Upper lobe of left lung (tissue), 4 donors: ENCODE results near the gene SEC14L5.

Experiments
- CTCF ChIP-seq, 6 experiments: fragments of 450-650 bp in 4 of 6; fragments of 200-600 bp in 2 of 6; sonication (generic) in 2 of 6; IDR thresholded peaks; one replicate each; pipeline ENCODE4 v1.5.1; 2016 to 2019; ENCODE audit warnings: antibody characterized with exemption in 6 of 6
- POLR2A ChIP-seq, 4 donors: fragments of 450-650 bp; IDR thresholded peaks; one replicate each; pipeline ENCODE4 v1.5.1; 2016 to 2017; ENCODE audit warnings: antibody characterized with exemption in 4 of 4, mild to moderate bottlenecking in 2 of 4

- TF ChIP-seq CTCF (IDR thresholded peaks at IDR 0.05) (no peak), POLR2A (IDR thresholded peaks at IDR 0.05) (no peak)
Observed at GRCh38 chr16:4946917-4947316, 11.2 kb upstream of the SEC14L5 start.
